GM12872 (cell line): ENCODE measurements around the gene SMIM13.

Source experiments
- CTCF ChIP-seq: IDR thresholded peaks from 3 replicates; pipeline ENCODE4 v1.5.1; 2011; ENCODE audit warnings: low read depth, mild to moderate bottlenecking, low read length, moderate library complexity; ENCODE audit not compliant: insufficient read depth

The SMIM13 gene

GRCh38 chr6:11067348-11067747 lies 26.3 kb upstream of the SMIM13 start:
- TF ChIP-seq CTCF: no peak

- no peak for TF ChIP-seq CTCF
These were observed 23.9 kb upstream of the SMIM13 start for GRCh38 chr6:11069760-11070159.

- TF ChIP-seq CTCF: no peak
These were observed 21.5 kb upstream of the SMIM13 start for GRCh38 chr6:11072101-11072500.

GRCh38 chr6:11076540-11076939 lies 17.1 kb upstream of the SMIM13 start:
- TF ChIP-seq CTCF: no peak

GRCh38 chr6:11078266-11078665 lies 15.4 kb upstream of the SMIM13 start:
- TF ChIP-seq CTCF: no peak

- TF ChIP-seq CTCF: no peak
These were observed 13.3 kb upstream of the SMIM13 start for GRCh38 chr6:11080296-11080695.

GRCh38 chr6:11083491-11083890 lies 10.1 kb upstream of the SMIM13 start:
- TF ChIP-seq CTCF: no peak

- no peak for TF ChIP-seq CTCF
These were observed 9.7 kb upstream of the SMIM13 start for GRCh38 chr6:11083956-11084355.
